ENCODE data around the gene BMP6.

The BMP6 gene

DNA sequence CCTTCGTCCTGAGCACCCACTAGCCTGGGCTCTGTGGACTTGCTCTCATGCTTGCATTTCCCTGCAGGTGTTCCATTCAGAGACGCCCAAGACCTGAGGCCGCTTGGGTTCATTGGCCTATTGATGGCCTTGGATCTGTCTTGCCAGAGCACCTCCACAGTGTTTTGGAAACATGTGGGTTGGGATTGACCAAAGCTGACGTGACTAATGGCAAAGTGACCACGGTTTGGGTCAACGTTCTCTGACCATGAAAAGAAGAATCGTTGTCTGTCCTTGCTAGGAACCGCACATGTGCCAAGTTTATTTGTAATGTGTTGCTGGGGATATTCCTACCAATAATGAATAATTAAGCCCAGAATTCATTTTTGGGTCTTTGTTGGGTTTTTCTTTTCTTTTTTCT is 29.8 kb upstream of the BMP6 start:
- no peak for DNase-seq (ENCODE audit: low read depth)
- TF ChIP-seq, protein P1, sequence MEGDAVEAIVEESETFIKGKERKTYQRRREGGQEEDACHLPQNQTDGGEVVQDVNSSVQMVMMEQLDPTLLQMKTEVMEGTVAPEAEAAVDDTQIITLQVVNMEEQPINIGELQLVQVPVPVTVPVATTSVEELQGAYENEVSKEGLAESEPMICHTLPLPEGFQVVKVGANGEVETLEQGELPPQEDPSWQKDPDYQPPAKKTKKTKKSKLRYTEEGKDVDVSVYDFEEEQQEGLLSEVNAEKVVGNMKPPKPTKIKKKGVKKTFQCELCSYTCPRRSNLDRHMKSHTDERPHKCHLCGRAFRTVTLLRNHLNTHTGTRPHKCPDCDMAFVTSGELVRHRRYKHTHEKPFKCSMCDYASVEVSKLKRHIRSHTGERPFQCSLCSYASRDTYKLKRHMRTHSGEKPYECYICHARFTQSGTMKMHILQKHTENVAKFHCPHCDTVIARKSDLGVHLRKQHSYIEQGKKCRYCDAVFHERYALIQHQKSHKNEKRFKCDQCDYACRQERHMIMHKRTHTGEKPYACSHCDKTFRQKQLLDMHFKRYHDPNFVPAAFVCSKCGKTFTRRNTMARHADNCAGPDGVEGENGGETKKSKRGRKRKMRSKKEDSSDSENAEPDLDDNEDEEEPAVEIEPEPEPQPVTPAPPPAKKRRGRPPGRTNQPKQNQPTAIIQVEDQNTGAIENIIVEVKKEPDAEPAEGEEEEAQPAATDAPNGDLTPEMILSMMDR (conservative IDR thresholded peaks at IDR 0.05; ENCODE audit: control insufficient read depth, insufficient read depth, low read depth, low read length): no peak
- H3K4me3 ChIP-seq (ENCODE audit: control insufficient read depth, low read depth, low read length): no peak overlapping the region

DNA sequence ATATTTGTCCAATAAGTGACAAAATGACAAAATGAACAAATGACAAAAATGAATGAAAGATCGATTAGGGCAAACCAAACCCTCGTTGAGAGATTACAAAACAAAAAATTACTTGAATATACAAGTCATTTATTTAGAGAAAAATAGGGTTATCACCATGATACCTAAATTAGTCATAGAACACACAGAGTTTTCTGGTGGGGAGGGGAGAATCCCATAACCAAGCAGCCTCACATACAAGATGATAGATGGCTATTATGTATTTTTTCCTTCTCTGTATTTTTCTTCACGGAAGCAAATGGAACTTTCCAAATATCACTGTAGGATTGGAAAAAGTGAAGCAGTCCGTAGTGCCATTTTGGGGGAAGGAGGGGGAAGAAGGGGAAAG is 28.5 kb upstream of the BMP6 start:
- no peak overlapping the region for H3K4me3 ChIP-seq (ENCODE audit: control insufficient read depth, low read depth, low read length)
- DNase-seq (ENCODE audit: low read depth): no peak
- TF ChIP-seq, protein P1 (conservative IDR thresholded peaks at IDR 0.05; ENCODE audit: control insufficient read depth, insufficient read depth, low read depth, low read length): no peak

DNA sequence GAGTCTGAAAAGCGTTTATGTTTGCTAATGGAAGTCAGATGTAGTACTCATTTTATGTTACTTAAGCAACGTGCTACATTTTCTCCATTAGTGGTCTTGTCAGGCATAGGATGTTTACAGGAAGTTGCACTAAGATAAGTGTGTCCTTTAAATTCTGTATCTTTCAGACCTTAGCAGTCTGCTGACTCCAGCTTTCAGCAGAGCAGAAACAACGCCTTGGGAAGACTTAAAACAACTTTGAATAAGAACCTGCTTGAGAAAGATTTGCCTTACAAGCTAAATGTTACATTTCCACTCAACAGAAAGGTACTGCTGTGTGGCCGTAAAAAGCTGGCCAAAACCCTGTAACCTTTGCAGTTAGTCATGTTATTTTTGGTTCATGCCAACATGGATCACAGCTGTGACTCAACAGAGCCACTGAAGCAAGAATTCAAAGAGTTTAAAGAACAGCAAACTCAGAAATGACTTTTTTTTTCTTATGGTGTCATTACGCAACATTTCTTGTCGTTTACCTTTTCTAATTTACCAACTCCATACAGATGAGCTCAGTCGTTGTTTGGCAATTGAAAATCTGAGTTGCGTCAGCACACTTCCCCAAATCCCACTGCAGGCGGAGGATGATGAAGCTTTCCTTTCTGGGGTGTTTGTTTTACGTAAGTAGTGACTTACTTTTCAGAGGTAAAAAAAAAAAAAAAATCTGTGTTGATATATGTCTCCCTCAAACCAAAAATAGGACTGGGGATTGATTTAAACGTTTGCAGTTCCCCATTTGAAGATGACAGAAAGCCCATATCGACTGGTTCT is 27.9 kb upstream of the BMP6 start:
- H3K4me3 ChIP-seq (ENCODE audit: control insufficient read depth, low read depth, low read length): no peak overlapping the region
- TF ChIP-seq, protein P1 (conservative IDR thresholded peaks at IDR 0.05; ENCODE audit: control insufficient read depth, insufficient read depth, low read depth, low read length): no peak
- DNase-seq (ENCODE audit: low read depth): peak; percentile 99

DNA sequence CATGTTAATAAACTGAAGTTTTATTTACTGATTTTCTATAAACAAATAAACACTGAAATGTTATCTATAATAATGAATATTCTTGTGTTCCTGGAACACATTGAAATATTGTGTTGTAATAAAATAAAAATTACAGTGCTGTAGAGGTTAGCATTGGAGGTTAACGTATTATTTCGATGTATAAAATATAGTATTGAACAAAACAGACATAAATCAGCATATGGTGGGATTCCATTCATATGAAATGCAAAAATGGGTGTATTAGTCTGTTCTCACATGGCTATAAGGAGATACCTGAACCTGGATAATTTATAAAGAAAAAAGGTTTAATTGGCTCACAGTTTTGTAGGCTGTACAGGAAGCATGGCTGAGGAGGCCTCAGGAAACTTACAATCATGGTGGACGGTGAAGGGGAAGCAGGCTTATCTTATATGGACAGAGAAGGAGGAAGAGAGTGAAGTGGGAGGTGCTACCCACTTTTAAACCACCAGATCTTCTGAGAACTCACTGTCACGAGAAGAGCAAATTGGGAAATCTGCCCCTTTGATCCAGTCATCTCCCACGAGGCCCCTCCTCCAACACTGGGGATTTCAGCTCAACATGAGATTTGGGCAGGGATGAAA is 24.6 kb upstream of the BMP6 start:
- H3K4me3 ChIP-seq (ENCODE audit: control insufficient read depth, low read depth, low read length): no peak overlapping the region
- TF ChIP-seq, protein P1 (conservative IDR thresholded peaks at IDR 0.05; ENCODE audit: control insufficient read depth, insufficient read depth, low read depth, low read length): no peak
- DNase-seq (ENCODE audit: low read depth): peak; percentile 38

DNA sequence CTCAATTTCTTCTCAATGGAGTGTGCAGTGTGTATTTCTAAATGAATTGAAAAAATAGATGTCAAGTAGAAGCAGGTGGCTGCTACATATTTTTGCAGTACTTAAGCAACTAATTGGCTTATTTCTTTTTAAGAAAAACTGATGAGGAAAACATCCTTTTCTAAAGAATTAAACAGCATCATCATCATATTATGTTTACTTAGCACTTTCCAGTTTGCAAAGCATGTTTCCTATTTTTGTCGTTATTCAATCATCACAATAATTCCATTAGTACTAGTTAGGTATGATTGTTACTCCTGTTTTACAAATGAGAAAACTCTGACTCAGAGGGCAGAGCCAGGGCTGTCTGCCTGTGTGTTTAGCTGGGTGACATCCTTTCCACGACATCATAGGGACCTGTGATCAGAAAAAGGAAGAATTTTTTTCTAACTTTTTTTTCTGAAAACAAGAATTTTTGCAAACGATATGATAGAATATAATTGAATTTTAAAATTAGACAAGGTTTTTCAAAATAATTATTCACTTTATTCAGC is 22.7 kb upstream of the BMP6 start:
- no peak overlapping the region for H3K4me3 ChIP-seq (ENCODE audit: control insufficient read depth, low read depth, low read length)
- TF ChIP-seq, protein P1 (conservative IDR thresholded peaks at IDR 0.05; ENCODE audit: control insufficient read depth, insufficient read depth, low read depth, low read length): no peak
- no peak for DNase-seq (ENCODE audit: low read depth)

DNA sequence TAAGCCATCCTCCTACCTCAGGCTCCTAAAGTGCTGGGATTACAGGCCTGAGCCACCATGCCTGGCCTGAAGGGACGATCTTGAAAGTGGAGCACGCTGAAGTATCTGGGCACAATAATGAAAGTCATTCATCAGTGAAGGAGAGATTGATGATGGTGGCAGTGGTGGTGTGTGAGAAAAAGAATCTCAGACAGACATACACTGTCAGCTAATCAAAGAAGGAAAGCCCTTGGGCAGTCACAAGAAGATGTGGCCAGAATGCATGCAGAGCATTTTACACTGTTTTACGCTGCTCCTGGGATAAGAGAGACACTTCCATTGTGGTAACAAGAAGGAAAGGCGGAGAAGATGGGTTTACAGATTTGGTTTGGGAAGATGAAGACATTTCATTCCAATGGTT is 20.4 kb upstream of the BMP6 start:
- no peak overlapping the region for H3K4me3 ChIP-seq (ENCODE audit: control insufficient read depth, low read depth, low read length)
- TF ChIP-seq, protein P1 (conservative IDR thresholded peaks at IDR 0.05; ENCODE audit: control insufficient read depth, insufficient read depth, low read depth, low read length): no peak
- no peak for DNase-seq (ENCODE audit: low read depth)

Measured in fibroblast of mammary gland (primary cell).